T47D (cell line): Measurements from ENCODE around the gene METTL16.

Source experiments
- DNase-seq, 2 experiments: peaks; one replicate each; pipeline versions ENCODE4 v3.0.0 to v3.0.0-alpha.2; 2011 to 2012; ENCODE audit warnings: low read depth in 1 of 2, low spot score in 1 of 2
- JUND ChIP-seq: IDR thresholded peaks from 2 replicates; pipeline ENCODE4 v1.6.1; 2012; ENCODE audit warnings: low read depth
- in situ Hi-C: cut with HindIII; loops from 2 replicates; pipeline ENCODE4 v1.10.0; 2016; ENCODE audit warnings: low sequenced_read_pairs, low pct_unique_long_range_greater_than_20kb

METTL16 gene

GRCh38 chr17:2379489-2380225, 132.0 kb downstream of the METTL16 start:
- in situ Hi-C loops, result no loop called here
- TF ChIP-seq JUND, result no peak
- no peak for DNase-seq

GRCh38 chr17:2378905-2379304, 132.8 kb downstream of the METTL16 start:
- DNase-seq, result no peak
- in situ Hi-C loops, result no loop called here
- TF ChIP-seq JUND, result no peak

GRCh38 chr17:2377659-2378058, 134.0 kb downstream of the METTL16 start:
- in situ Hi-C loops, result no loop called here
- no peak for TF ChIP-seq JUND
- DNase-seq, result no peak

- TF ChIP-seq JUND, result no peak
- in situ Hi-C loops, result no loop called here
- DNase-seq, result no peak
These were observed 135.6 kb downstream of the METTL16 start for GRCh38 chr17:2376107-2376506.

- no peak for DNase-seq
- in situ Hi-C loops, result no loop called here
- no peak for TF ChIP-seq JUND
These were observed 136.3 kb downstream of the METTL16 start for GRCh38 chr17:2375406-2375805.

- in situ Hi-C loops, result no loop called here
- DNase-seq, result no peak
- no peak for TF ChIP-seq JUND
These were observed 137.0 kb downstream of the METTL16 start for GRCh38 chr17:2374549-2375285.

GRCh38 chr17:2373179-2373578, 138.5 kb downstream of the METTL16 start:
- DNase-seq, result no peak
- in situ Hi-C loops, result no loop called here
- TF ChIP-seq JUND, result no peak

- no peak for TF ChIP-seq JUND
- in situ Hi-C loops, result no loop called here
- no peak for DNase-seq
These were observed 139.0 kb downstream of the METTL16 start for GRCh38 chr17:2372681-2373080.

- in situ Hi-C loops, result no loop called here
- no peak for TF ChIP-seq JUND
- DNase-seq, result no peak
These were observed 139.5 kb downstream of the METTL16 start for GRCh38 chr17:2372180-2372579.

GRCh38 chr17:2371183-2372130, 140.2 kb downstream of the METTL16 start:
- DNase-seq, result no peak
- no peak for TF ChIP-seq JUND
- in situ Hi-C loops, result no loop called here

- no peak for TF ChIP-seq JUND
- in situ Hi-C loops, result no loop called here
- no peak for DNase-seq
These were observed 141.5 kb downstream of the METTL16 start for GRCh38 chr17:2370211-2370589.

- in situ Hi-C loops, result no loop called here
- DNase-seq, result no peak
- TF ChIP-seq JUND, result no peak
These were observed 142.0 kb downstream of the METTL16 start for GRCh38 chr17:2369551-2370210.
